GM23248 (cell line): ENCODE measurements around the gene WNK2. TPM values are rescaled to one million over a fixed set of nuclear protein-coding genes. Genes with fewer than 3 reads are reported as not detected.
"Not testable (repeated sequence)": the region's sequence is repeated elsewhere in the genome, so short reads cannot be mapped to it uniquely, and the experiment has no call there.

Experiments used
- DNase-seq: peaks from one replicate; pipeline ENCODE4 v3.0.0-alpha.2; 2015
- H2AFZ ChIP-seq: fragments of 200-600 bp; sonication (generic); 2 replicates; pipeline ENCODE4 v1.6.1; 2016; ENCODE audit warnings: antibody characterized with exemption
- H3F3A ChIP-seq: fragments of 200-600 bp; sonication (generic); 2 replicates; pipeline ENCODE4 v1.6.1; 2016; ENCODE audit warnings: mild to moderate bottlenecking, antibody characterized with exemption, mixed run types; ENCODE audit not compliant: insufficient read depth
- H3K27ac ChIP-seq: fragments of 200-600 bp; sonication (generic); 2 replicates; pipeline ENCODE4 v1.5.1; 2016; ENCODE audit warnings: mild to moderate bottlenecking
- H3K27me3 ChIP-seq: fragments of 200-600 bp; sonication (generic); replicated peaks from 2 replicates; pipeline ENCODE4 v1.6.1; 2016; ENCODE audit warnings: mild to moderate bottlenecking; ENCODE audit not compliant: insufficient read depth
- H3K36me3 ChIP-seq: fragments of 200-600 bp; sonication (generic); 2 replicates; pipeline ENCODE4 v1.6.1; 2016; ENCODE audit warnings: low read depth, mild to moderate bottlenecking
- H3K4me1 ChIP-seq: fragments of 200-600 bp; sonication (generic); 2 replicates; pipeline ENCODE4 v1.6.1; 2016; ENCODE audit warnings: mild to moderate bottlenecking; ENCODE audit not compliant: insufficient read depth
- H3K4me2 ChIP-seq: fragments of 200-600 bp; sonication (generic); one replicate; pipeline ENCODE4 v1.6.1; 2016; ENCODE audit warnings: mild to moderate bottlenecking; ENCODE audit not compliant: unreplicated experiment
- H3K4me3 ChIP-seq: fragments of 200-600 bp; sonication (generic); 2 replicates; pipeline ENCODE4 v1.5.1; 2016; ENCODE audit warnings: mild to moderate bottlenecking
- H3K79me2 ChIP-seq: fragments of 200-600 bp; sonication (generic); 2 replicates; pipeline ENCODE4 v1.6.1; 2016; ENCODE audit warnings: mild to moderate bottlenecking; ENCODE audit not compliant: insufficient read depth
- H3K9ac ChIP-seq: fragments of 200-600 bp; sonication (generic); 2 replicates; pipeline ENCODE4 v1.6.1; 2016; ENCODE audit warnings: mild to moderate bottlenecking
- H3K9me2 ChIP-seq: fragments of 200-600 bp; sonication (generic); 2 replicates; pipeline ENCODE4 v1.6.1; 2016; ENCODE audit warnings: mixed run types, mild to moderate bottlenecking, moderate library complexity; ENCODE audit not compliant: insufficient read depth
- H3K9me3 ChIP-seq: fragments of 200-600 bp; sonication (generic); one replicate; pipeline ENCODE4 v1.6.1; 2017; ENCODE audit warnings: low read depth
- H4K20me1 ChIP-seq: fragments of 200-600 bp; sonication (generic); 2 replicates; pipeline ENCODE4 v1.6.0; 2016; ENCODE audit not compliant: insufficient read depth
- EZH2 ChIP-seq: fragments of 200-600 bp; sonication (generic); IDR thresholded peaks from 2 replicates; pipeline ENCODE4 v1.6.1; 2018; ENCODE audit warnings: antibody characterized with exemption, mild to moderate bottlenecking; ENCODE audit not compliant: insufficient read depth, poor library complexity, severe bottlenecking
- EZH2phosphoT487 ChIP-seq: fragments of 200-600 bp; sonication (generic); IDR thresholded peaks from 2 replicates; pipeline ENCODE4 v1.6.1; 2018; ENCODE audit warnings: antibody characterized with exemption, moderate library complexity, mild to moderate bottlenecking, low read depth; ENCODE audit not compliant: insufficient read depth
- WGBS, 2 experiments: methylation state at CpG; one replicate each; pipeline ENCODE4 v1.1.6; 2015 to 2017; ENCODE audit warnings: low lambda C conversion rate in 2 of 2, low coverage in 1 of 2; ENCODE audit errors: missing lambda C conversion rate in 2 of 2; 5-methylcytosine and 5-hydroxymethylcytosine counted together
- in situ Hi-C: fragments of 300-500 bp; cut with MboI; formaldehyde crosslinking; loops from 2 replicates; pipeline ENCODE4 v1.15.0; 2020
- polyA plus RNA-seq: library from polyadenylated mRNA; unstranded; fragments of >200 nt; fragmentation: Nextera tagmentation; extraction: Ambion mirVana; gene quantifications from 2 replicates; pipeline ENCODE4 v1.2.1, GENCODE V29; 2016
- total RNA-seq: library from RNA; depleted of rRNA; stranded (reverse); fragments of >200 nt; shearing (Covaris generic); gene quantifications from 2 replicates; pipeline ENCODE4 v1.2.3, GENCODE V29; 2014

WNK2 gene
- total and polyA plus RNA-seq, 2 experiments from 2014 or later = not detected

DNA sequence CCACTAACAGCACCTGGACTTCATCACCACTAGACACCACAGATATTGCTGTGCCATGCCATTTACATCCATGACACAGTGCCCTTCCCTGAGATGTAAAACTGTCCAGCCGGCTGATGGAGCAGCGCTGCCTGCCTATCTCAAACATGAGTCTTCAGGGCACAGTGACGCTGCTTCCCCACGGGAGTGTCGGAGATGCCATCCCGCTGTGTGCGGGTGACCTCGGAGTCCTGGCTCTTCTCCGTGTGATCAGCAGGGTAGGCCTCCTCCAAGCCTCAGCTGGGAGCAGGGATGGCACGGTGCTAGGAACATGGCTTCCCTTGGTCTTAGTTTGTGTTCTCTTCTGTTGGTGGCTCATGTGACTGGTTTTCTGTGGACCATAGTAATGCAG is 137.3 kb downstream of the WNK2 start:
- no peak overlapping the region for H3K9ac ChIP-seq
- no peaks in the 10 kb centered on the region for H3K4me1 ChIP-seq
- no peaks in the 10 kb centered on the region for H3F3A ChIP-seq
- H4K20me1 ChIP-seq = no peaks in the 10 kb centered on the region
- no peak overlapping the region for H2AFZ ChIP-seq
- H3K36me3 ChIP-seq = no peaks in the 10 kb centered on the region
- DNase-seq = no peak
- no peaks in the 10 kb centered on the region for H3K79me2 ChIP-seq
- H3K9me2 ChIP-seq = no peaks in the 10 kb centered on the region
- in situ Hi-C loops = no loop called here
- no peaks in the 10 kb centered on the region for H3K9me3 ChIP-seq
- no peaks in the 10 kb centered on the region for H3K27me3 ChIP-seq
- H3K4me3 ChIP-seq = no peak overlapping the region
- no peak overlapping the region for H3K4me2 ChIP-seq
- no peak overlapping the region for H3K27ac ChIP-seq
- WGBS, 2 experiments = 85 to 87% methylated on average over 10 of the region's 10 CpGs
- TF ChIP-seq EZH2phosphoT487 (no peak), EZH2 (no peak)

DNA sequence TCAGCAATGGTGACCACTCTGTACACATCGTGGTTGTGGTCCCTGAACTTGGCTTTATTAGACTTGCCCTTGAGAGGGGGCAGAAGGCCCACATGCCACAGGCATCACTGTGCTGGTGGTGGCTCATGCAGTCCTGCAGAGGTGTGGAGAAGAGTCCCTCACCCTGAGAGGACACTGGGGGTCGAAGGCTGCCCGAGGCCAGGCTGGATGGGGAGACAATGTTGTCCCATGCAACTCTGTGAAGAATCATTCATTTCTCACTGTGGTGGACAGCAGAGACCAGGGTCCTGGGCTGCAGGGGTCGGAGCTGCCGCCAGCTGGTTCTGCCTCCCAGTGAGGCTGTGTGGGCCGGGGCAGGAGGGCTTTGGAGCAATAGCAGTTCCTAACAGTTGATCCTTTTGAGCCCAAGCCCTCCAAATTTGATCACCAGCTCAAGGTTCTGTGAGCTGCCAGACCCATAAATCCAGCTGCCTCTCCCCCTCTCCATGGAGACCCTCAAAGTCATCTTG is 139.6 kb downstream of the WNK2 start:
- H3F3A ChIP-seq, H3K79me2 ChIP-seq, H3K4me3 ChIP-seq, H4K20me1 ChIP-seq, DNase-seq, H3K9me3 ChIP-seq, H3K4me2 ChIP-seq, H3K9me2 ChIP-seq, H2AFZ ChIP-seq, H3K9ac ChIP-seq, H3K27me3 ChIP-seq, H3K4me1 ChIP-seq, H3K27ac ChIP-seq, in situ Hi-C loops, H3K36me3 ChIP-seq: not testable (repeated sequence)
- WGBS, 2 experiments = 64 to 72% methylated on average over 5 to 6 of the region's 6 CpGs

GRCh38 chr9:93324191-93324834 is 140.4 kb downstream of the WNK2 start:
- Histone ChIP-seq H3K9me3 (no peaks in the 10 kb centered on the region), H3K27me3 (no peaks in the 10 kb centered on the region), H3K27ac (no peak overlapping the region), H2AFZ (no peak overlapping the region), H3K4me1 (no peaks in the 10 kb centered on the region), H3K9ac (no peak overlapping the region), H3K36me3 (no peaks in the 10 kb centered on the region), H3K4me2 (no peak overlapping the region), H3F3A (no peaks in the 10 kb centered on the region), H4K20me1 (no peaks in the 10 kb centered on the region), H3K79me2 (no peaks in the 10 kb centered on the region), H3K9me2 (no peaks in the 10 kb centered on the region), H3K4me3 (no peak overlapping the region)
- 46 to 49% methylated on average over 12 to 18 of the region's 18 CpGs for WGBS, 2 experiments
- DNase-seq = no peak
- in situ Hi-C loops = no loop called here
- TF ChIP-seq EZH2phosphoT487 = no peak
- TF ChIP-seq EZH2 = no peak

DNA sequence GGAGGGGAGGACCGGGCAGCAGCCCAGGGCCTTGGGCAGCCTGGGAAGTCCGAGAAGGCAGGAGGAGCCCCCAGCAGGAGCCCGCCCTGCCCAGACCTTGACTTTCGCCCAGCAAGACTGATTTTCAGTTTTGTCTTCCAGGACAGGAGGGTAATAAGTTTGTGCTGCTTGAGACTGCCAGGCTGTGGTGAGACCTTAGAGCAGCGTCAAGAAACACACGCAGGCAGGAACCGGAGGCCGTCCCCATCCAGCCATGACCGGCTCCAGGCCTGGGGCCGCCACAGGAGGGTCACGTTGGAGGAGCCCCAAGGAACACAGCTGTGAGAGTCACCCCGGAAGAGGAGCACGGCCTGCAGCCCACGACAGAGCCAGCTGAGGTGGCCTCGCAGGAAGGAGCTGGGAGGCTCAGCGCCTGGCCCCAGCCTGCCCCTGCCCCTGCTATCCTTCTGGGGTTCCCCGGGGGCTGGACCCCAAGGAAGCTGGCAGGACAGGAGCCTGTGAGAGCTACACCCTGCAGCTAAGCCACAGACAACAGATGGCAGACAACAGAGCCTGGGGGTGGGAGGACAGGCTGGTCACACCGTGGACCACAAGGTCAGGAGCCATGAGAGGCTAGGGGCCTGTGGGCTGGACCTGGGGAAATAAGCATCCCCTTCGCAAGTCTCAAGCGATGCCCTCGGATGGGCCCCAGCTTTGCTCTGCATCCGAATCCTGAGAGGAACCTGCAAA is 141.5 kb downstream of the WNK2 start:
- no peaks in the 10 kb centered on the region for H4K20me1 ChIP-seq
- no peaks in the 10 kb centered on the region for H3F3A ChIP-seq
- no peak overlapping the region for H2AFZ ChIP-seq
- H3K36me3 ChIP-seq = no peaks in the 10 kb centered on the region
- H3K4me2 ChIP-seq = no peak overlapping the region
- no peaks in the 10 kb centered on the region for H3K27me3 ChIP-seq
- no peak for DNase-seq
- no peaks in the 10 kb centered on the region for H3K79me2 ChIP-seq
- H3K9me3 ChIP-seq = no peaks in the 10 kb centered on the region
- H3K4me1 ChIP-seq = no peaks in the 10 kb centered on the region
- in situ Hi-C loops = no loop called here
- no peak overlapping the region for H3K27ac ChIP-seq
- 68 to 74% methylated on average over 21 of the region's 22 CpGs for WGBS, 2 experiments
- TF ChIP-seq EZH2phosphoT487 (no peak), EZH2 (no peak)
- H3K9me2 ChIP-seq = no peaks in the 10 kb centered on the region
- H3K9ac ChIP-seq = no peak overlapping the region
- H3K4me3 ChIP-seq = no peak overlapping the region

GRCh38 chr9:93326056-93326455 is 142.1 kb downstream of the WNK2 start:
- H3K27ac ChIP-seq = no peak overlapping the region

More at GRCh38 chr9:93326056-93326455, 142.1 kb downstream of the WNK2 start:
- H3K4me2 ChIP-seq = no peak overlapping the region
- no peaks in the 10 kb centered on the region for H3K9me2 ChIP-seq
- no peaks in the 10 kb centered on the region for H3F3A ChIP-seq
- 45 to 48% methylated on average over 8 to 9 of the region's 9 CpGs for WGBS, 2 experiments
- TF ChIP-seq EZH2phosphoT487 (no peak), EZH2 (no peak)
- H3K4me3 ChIP-seq = no peak overlapping the region
- in situ Hi-C loops = no loop called here
- H4K20me1 ChIP-seq = no peaks in the 10 kb centered on the region
- H3K79me2 ChIP-seq = no peaks in the 10 kb centered on the region
- peak; percentile 30 for DNase-seq
- no peaks in the 10 kb centered on the region for H3K4me1 ChIP-seq
- H3K9ac ChIP-seq = no peak overlapping the region
- no peaks in the 10 kb centered on the region for H3K36me3 ChIP-seq
- H3K27me3 ChIP-seq = no peaks in the 10 kb centered on the region
- H3K9me3 ChIP-seq = no peaks in the 10 kb centered on the region
- no peak overlapping the region for H2AFZ ChIP-seq
